GM12878 (cell line): ENCODE data around the gene PAOX. TPM values are rescaled to one million over a fixed set of nuclear protein-coding genes. Genes with fewer than 3 reads are reported as not detected.
A peak's percentile ranks its signal among the peaks of the same experiment; 100 is the strongest.

ENCODE experiments used
- DPF2 ChIP-seq: fragments of 450-650 bp; IDR thresholded peaks from 2 replicates; pipeline ENCODE4 v1.6.1; 2017; ENCODE audit warnings: mild to moderate bottlenecking
- FOXK2 ChIP-seq: fragments of 450-650 bp; IDR thresholded peaks from 2 replicates; pipeline ENCODE4 v1.6.1; 2017; ENCODE audit warnings: mild to moderate bottlenecking, moderate library complexity
- HDAC6 ChIP-seq: fragments of 200-600 bp; sonication (generic); IDR thresholded peaks from one replicate; pipeline ENCODE4 v1.8.0; 2017; ENCODE audit warnings: antibody characterized with exemption; ENCODE audit not compliant: unreplicated experiment
- JUNB ChIP-seq: IDR thresholded peaks from 2 replicates; pipeline ENCODE4 v1.6.1; 2016; ENCODE audit warnings: antibody characterized with exemption, mild to moderate bottlenecking
- KAT2A ChIP-seq: conservative IDR thresholded peaks from 2 replicates; pipeline ENCODE4 v1.6.1; 2011; ENCODE audit warnings: low read depth, low read length; ENCODE audit not compliant: control insufficient read depth
- KDM1A ChIP-seq: fragments of 200-600 bp; sonication (generic); IDR thresholded peaks from 2 replicates; pipeline ENCODE4 v1.6.1; 2016; ENCODE audit warnings: borderline replicate concordance
- KLF5 ChIP-seq: fragments of 450-650 bp; IDR thresholded peaks from 2 replicates; pipeline ENCODE4 v1.6.1; 2014; ENCODE audit warnings: mild to moderate bottlenecking; ENCODE audit not compliant: partially characterized antibody
- LARP7 ChIP-seq: fragments of 450-650 bp; IDR thresholded peaks from 2 replicates; pipeline ENCODE4 v1.6.1; 2017; ENCODE audit warnings: mild to moderate bottlenecking
- MEF2A ChIP-seq: IDR thresholded peaks from 2 replicates; pipeline ENCODE4 v1.6.1; 2011; ENCODE audit warnings: low read depth, mild to moderate bottlenecking, low read length, moderate library complexity; ENCODE audit not compliant: insufficient read depth
- NBN ChIP-seq: fragments of 450-650 bp; IDR thresholded peaks from 2 replicates; pipeline ENCODE4 v1.6.1; 2016
- PAX5 ChIP-seq: IDR thresholded peaks from 2 replicates; pipeline ENCODE4 v1.6.1; 2011; ENCODE audit warnings: low read depth, low read length, borderline replicate concordance
- POLR2AphosphoS2 ChIP-seq: IDR thresholded peaks from 2 replicates; pipeline ENCODE4 v1.6.1; 2011; ENCODE audit warnings: low read depth, mild to moderate bottlenecking, low read length, improper control_type of control experiment, moderate library complexity
- POLR2AphosphoS5 ChIP-seq: IDR thresholded peaks from 2 replicates; pipeline ENCODE4 v1.6.1; 2011; ENCODE audit warnings: mild to moderate bottlenecking, low read length, inconsistent platforms
- RAD21 ChIP-seq: IDR thresholded peaks from 2 replicates; pipeline ENCODE4 v1.6.1; 2011; ENCODE audit warnings: mild to moderate bottlenecking, low read depth, low read length, moderate library complexity; ENCODE audit not compliant: insufficient read depth
- RFX5 ChIP-seq: IDR thresholded peaks from 2 replicates; pipeline ENCODE4 v1.6.1; 2011; ENCODE audit warnings: low read depth, low read length, improper control_type of control experiment
- SIX5 ChIP-seq: IDR thresholded peaks from 2 replicates; pipeline ENCODE4 v1.6.1; 2011; ENCODE audit warnings: mild to moderate bottlenecking, low read depth, low read length, moderate library complexity; ENCODE audit not compliant: severe bottlenecking
- SMC3 ChIP-seq: IDR thresholded peaks from 2 replicates; pipeline ENCODE4 v1.6.1; 2011; ENCODE audit warnings: low read length, improper control_type of control experiment, borderline replicate concordance
- SREBF1 ChIP-seq: IDR thresholded peaks from 2 replicates; pipeline ENCODE4 v1.6.1; 2012; ENCODE audit warnings: mild to moderate bottlenecking, low read length
- SUPT20H ChIP-seq: IDR thresholded peaks from 2 replicates; pipeline ENCODE4 v1.6.1; 2011; ENCODE audit warnings: low read depth, mild to moderate bottlenecking, low read length, moderate library complexity, borderline replicate concordance; ENCODE audit not compliant: control insufficient read depth
- TAF1 ChIP-seq: IDR thresholded peaks from 2 replicates; pipeline ENCODE4 v1.6.1; 2011; ENCODE audit warnings: mild to moderate bottlenecking, low read depth, low read length, borderline replicate concordance
- TCF12 ChIP-seq: IDR thresholded peaks from 2 replicates; pipeline ENCODE4 v1.6.1; 2011; ENCODE audit warnings: low read depth, mild to moderate bottlenecking, low read length
- TCF3 ChIP-seq: IDR thresholded peaks from 2 replicates; pipeline ENCODE4 v1.6.1; 2012; ENCODE audit warnings: low read depth, mild to moderate bottlenecking, low read length, borderline replicate concordance; ENCODE audit not compliant: insufficient read depth
- YBX1 ChIP-seq: fragments of 450-650 bp; IDR thresholded peaks from 2 replicates; pipeline ENCODE4 v1.6.1; 2016; ENCODE audit warnings: antibody characterized with exemption
- ZNF384 ChIP-seq: IDR thresholded peaks from 2 replicates; pipeline ENCODE4 v1.6.1; 2012; ENCODE audit warnings: low read depth, mild to moderate bottlenecking, low read length, improper control_type of control experiment, borderline replicate concordance
- polyA plus RNA-seq, 11 experiments: library from polyadenylated mRNA; depleted of rRNA in 4 of 11; unstranded in 6 of 11; stranded (reverse) in 5 of 11; fragments of >200 nt; fragmentation: Nextera tagmentation in 4 of 11; fragmentation: Illumina TruSeq in 1 of 11; extraction: Ambion mirVana in 4 of 11; extraction: Trizol in 1 of 11; gene quantifications; 1 replicate in 1 of 11; 2 replicates in 10 of 11; pipeline versions ENCODE4 v1.2.1 to v1.2.3, GENCODE V29; 2011 to 2016; ENCODE audit warnings: inconsistent platforms in 2 of 11, missing spikeins in 2 of 11, low read depth in 1 of 11
- total RNA-seq, 4 experiments: library from RNA; depleted of rRNA in 3 of 4; stranded (reverse); fragments of >200 nt in 3 of 4; fragmentation: Illumina TruSeq in 1 of 4; extraction: Trizol in 1 of 4; gene quantifications; 2 replicates each; pipeline versions ENCODE4 v1.2.1 to v1.2.3, GENCODE V29; 2013 to 2021
- TF ChIP-seq, protein P1 (sequence below): IDR thresholded peaks from 2 replicates; pipeline ENCODE4 v1.6.1; 2012; ENCODE audit warnings: low read depth, low read length, improper control_type of control experiment
- TF ChIP-seq, protein P2 (sequence below): IDR thresholded peaks from 2 replicates; pipeline ENCODE4 v1.6.1; 2012; ENCODE audit warnings: mild to moderate bottlenecking, low read depth, low read length
- TF ChIP-seq, protein P3 (sequence below): fragments of 450-650 bp; conservative IDR thresholded peaks from 2 replicates; pipeline ENCODE4 v1.6.1; 2017; ENCODE audit warnings: mild to moderate bottlenecking, moderate library complexity

The PAOX gene
- total and polyA plus RNA-seq, 10 of the 15 experiments (the other 5 are each of a cell fraction or from before 2014, with no cell fraction given), result 1.2 to 22.2 (median 10.5) TPM

DNA sequence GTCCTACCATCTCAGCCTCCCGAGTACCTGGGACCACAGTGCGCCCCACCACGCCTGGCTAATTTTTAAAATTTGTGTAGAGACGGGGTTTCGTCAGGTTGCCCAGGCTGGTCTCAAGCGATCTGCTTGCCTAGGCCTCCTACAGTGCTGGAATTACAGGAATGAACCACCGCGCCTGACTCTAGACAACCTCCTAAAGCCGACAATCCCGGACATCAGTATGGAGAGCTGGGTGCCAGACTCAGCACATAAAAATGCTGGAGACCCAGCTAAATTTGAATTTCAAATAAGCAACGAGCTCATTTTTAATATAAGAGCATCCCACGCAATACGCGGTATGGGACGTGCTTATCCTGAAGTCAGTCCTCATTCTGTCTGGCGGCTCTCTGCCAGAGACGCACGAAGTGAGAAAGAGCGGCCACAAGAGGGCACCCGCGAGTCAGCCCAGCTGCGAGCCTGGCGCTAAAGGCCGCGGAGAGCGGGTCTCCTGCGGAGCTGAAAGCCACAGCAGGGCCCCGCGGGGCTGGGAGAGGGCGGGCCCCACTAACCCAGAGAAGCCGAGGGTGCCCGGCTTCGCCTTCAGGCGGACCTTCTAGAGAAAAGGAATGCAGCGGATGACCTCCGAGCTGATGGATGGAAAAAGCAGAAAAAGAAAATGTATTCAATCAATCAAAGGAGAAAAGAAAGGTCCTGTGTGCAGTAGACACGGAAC is 49.4 kb upstream of the PAOX start (continued):
- TF ChIP-seq, protein P1, sequence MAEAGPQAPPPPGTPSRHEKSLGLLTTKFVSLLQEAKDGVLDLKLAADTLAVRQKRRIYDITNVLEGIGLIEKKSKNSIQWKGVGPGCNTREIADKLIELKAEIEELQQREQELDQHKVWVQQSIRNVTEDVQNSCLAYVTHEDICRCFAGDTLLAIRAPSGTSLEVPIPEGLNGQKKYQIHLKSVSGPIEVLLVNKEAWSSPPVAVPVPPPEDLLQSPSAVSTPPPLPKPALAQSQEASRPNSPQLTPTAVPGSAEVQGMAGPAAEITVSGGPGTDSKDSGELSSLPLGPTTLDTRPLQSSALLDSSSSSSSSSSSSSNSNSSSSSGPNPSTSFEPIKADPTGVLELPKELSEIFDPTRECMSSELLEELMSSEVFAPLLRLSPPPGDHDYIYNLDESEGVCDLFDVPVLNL, result no peak; the same call in 1 of the 2 replicates
- TF ChIP-seq JUNB (no peak), POLR2AphosphoS5 (no peak), TAF1 (no peak), KLF5 (no peak), TCF12 (no peak), LARP7 (no peak), DPF2 (no peak), NBN (peak; percentile 36; the same call in 1 of the 2 replicates), POLR2AphosphoS2 (no peak), YBX1 (no peak), KAT2A (no peak), RFX5 (0 out of 2 replicates have a peak, but pooled peaks have one; percentile 22), HDAC6 (no peak), FOXK2 (no peak), SREBF1 (no peak), KDM1A (no peak), SMC3 (peak; percentile 91), TCF3 (0 out of 2 replicates have a peak, but pooled peaks have one; percentile 47), ZNF384 (no peak), SUPT20H (no peak), RAD21 (peak; percentile 92), MEF2A (no peak), PAX5 (no peak), SIX5 (no peak)
- TF ChIP-seq, protein P2, sequence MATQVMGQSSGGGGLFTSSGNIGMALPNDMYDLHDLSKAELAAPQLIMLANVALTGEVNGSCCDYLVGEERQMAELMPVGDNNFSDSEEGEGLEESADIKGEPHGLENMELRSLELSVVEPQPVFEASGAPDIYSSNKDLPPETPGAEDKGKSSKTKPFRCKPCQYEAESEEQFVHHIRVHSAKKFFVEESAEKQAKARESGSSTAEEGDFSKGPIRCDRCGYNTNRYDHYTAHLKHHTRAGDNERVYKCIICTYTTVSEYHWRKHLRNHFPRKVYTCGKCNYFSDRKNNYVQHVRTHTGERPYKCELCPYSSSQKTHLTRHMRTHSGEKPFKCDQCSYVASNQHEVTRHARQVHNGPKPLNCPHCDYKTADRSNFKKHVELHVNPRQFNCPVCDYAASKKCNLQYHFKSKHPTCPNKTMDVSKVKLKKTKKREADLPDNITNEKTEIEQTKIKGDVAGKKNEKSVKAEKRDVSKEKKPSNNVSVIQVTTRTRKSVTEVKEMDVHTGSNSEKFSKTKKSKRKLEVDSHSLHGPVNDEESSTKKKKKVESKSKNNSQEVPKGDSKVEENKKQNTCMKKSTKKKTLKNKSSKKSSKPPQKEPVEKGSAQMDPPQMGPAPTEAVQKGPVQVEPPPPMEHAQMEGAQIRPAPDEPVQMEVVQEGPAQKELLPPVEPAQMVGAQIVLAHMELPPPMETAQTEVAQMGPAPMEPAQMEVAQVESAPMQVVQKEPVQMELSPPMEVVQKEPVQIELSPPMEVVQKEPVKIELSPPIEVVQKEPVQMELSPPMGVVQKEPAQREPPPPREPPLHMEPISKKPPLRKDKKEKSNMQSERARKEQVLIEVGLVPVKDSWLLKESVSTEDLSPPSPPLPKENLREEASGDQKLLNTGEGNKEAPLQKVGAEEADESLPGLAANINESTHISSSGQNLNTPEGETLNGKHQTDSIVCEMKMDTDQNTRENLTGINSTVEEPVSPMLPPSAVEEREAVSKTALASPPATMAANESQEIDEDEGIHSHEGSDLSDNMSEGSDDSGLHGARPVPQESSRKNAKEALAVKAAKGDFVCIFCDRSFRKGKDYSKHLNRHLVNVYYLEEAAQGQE, result no peak
- TF ChIP-seq, protein P3, sequence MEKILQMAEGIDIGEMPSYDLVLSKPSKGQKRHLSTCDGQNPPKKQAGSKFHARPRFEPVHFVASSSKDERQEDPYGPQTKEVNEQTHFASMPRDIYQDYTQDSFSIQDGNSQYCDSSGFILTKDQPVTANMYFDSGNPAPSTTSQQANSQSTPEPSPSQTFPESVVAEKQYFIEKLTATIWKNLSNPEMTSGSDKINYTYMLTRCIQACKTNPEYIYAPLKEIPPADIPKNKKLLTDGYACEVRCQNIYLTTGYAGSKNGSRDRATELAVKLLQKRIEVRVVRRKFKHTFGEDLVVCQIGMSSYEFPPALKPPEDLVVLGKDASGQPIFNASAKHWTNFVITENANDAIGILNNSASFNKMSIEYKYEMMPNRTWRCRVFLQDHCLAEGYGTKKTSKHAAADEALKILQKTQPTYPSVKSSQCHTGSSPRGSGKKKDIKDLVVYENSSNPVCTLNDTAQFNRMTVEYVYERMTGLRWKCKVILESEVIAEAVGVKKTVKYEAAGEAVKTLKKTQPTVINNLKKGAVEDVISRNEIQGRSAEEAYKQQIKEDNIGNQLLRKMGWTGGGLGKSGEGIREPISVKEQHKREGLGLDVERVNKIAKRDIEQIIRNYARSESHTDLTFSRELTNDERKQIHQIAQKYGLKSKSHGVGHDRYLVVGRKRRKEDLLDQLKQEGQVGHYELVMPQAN, result no peak
